Measurements from ENCODE around the gene RPS21.
A peak's percentile ranks its signal among the peaks of the same experiment; 100 is the strongest.

RPS21 gene

DNA sequence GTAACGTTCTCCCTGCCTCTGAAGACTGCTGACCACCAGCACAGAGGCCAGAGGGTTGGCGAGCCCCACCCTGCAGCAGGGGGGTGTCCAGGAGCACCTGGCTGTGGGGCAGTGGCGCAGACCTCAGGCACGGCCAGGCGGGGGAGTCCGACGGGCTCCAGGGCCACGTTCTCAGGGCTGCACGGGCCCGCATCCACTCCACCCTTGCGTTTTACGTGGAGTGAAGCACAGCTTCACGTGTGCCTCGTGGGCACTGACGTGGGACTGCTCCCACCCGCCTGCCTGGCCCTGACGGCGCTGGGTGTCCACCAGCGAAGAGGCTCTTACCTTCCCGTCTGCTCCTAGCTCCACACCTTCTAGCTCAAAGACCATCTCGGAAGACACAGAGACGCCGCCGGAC is 6.9 kb downstream of the RPS21 start:
- FAIRE-seq (peak; percentile 80), DNase-seq (ENCODE audit: insufficient read length, low spot score) (no peak)

DNA sequence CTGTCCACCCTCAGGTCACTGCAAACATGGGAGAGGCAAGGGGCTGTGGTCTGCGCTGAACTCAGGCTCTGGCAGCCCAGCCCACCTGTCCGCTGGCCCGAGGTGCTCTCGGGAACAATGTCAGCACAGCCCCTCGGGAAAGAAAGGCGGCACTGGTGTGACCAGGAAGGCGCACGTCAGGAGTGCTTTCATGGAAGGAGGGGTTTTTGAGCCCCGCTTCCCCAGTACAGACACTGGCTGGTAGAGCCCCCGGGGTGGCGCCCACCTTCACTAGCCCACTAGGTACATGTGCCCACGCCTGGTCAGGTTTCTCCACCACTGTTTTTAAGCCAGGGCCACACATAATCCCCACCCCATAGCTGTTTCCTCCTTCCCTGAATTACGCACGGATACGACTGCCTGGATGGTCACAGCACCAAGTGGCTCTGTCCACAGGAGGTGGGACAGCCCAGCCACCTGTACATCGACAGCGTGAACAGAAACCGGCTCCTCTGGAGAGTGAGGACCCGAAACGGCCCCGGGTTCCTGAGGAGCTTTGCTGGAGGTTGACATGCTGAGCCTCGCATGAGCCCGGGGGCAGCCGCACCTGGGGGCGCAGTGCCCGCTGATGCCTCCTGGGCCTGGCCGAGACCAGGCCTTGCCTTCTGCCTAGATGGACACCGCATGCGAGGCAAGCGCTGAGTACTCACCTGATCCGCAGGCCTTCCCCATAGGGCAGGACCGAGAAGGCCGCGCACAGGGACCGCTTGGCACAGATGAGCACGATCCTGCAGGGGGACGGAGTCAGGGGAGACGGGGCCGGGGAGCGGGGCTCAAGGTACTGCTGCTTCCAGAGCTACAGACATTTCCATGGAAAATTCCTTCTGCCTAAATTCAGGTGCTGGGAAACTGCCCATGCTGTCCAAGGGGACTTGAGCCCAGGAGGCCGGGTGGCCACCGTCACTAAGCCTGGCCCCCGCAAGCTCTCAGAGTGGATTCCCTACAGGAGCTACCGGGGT is 7.6 kb downstream of the RPS21 start:
- FAIRE-seq: peak; percentile 81
- no peak for DNase-seq (ENCODE audit: insufficient read length, low spot score)

DNA sequence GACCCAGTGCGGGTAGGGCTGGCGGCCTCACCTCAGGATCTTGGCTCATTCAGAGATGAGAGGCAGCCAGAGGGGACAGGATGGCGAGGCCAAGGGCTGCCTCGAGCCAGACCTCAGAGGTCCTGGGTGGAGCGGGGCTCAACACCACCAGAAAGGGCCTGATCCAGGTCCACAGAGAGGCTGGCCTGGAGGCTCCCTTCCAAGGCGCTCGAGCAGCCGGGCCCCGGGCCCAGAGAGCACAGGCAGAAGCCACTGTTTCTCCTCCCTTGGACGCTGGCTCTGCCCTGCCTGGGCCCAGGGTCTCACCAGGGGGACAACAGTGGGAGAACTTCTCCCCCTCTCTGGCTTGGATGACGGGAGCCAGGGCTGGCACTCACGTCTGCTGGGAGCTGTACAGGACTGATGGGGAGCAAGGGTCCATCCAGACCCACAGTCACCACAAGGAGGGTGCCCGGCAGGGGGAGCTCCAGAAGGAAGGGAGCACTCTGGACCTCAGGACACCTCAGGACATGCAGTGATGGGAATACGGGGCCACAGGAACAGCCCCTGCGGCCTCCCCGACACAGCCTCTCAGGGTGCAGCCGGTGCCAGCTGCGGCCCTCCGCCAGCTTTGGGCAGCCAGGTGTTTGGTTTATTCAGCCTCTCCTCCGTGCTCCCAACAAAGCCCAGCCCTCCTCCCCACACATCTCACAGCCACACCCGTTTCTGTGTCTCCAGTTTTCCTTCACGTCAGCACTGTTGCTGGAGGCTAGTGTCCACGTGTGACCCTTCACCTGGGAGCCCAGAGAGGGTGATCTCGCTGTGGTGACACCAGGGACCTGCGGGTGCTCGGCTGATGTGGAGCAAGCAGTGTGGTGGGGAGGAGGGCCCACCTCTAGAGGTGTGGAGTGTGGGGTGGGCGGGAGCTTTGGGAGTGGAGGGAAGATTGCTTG is 8.7 kb downstream of the RPS21 start:
- DNase-seq (ENCODE audit: insufficient read length, low spot score): no peak
- peak; percentile 92 for FAIRE-seq

DNA sequence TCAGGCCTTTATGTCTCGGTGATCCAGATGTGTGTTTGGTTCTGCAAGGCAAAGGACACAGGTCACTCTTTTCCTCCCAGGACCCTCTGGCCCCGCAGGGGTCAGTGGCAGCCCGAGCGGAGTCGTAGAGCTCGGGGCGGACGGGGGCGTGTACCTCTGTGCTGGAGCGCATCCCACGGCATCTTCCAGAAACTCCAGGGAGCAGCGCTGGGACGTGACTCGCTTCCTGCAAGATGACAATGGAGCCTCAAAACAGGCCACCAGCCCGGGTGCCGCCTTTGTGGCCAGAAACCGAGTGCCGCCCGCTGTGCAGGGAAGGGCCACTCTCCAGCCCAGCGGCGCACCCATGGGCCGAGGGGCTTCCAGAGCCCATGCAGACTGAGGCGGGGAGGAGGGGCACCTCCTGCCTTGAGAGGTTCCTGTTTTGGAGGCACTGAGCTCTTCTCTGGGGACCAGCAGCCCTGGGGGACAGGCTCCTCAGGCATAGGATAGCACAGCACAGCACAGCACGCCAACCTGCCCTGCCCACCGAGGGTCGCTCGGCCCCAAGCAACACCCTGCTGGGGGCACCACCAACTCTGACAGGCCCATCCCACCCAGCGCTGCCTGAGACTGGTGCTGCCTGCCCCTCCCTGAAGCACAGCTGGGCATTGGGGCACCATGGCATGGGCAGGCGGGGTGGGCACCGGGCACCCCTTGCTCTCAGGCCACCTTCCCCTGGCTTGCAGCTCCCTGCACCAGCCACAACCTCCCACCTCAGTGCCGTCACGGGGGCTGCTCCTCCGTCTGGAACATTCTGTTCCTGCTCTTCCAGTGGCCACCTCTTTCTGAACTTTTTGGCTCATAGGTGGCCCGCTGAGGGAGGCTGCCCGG is 9.7 kb downstream of the RPS21 start:
- DNase-seq (ENCODE audit: insufficient read length, low spot score) (no peak), FAIRE-seq (peak; percentile 79)

DNA sequence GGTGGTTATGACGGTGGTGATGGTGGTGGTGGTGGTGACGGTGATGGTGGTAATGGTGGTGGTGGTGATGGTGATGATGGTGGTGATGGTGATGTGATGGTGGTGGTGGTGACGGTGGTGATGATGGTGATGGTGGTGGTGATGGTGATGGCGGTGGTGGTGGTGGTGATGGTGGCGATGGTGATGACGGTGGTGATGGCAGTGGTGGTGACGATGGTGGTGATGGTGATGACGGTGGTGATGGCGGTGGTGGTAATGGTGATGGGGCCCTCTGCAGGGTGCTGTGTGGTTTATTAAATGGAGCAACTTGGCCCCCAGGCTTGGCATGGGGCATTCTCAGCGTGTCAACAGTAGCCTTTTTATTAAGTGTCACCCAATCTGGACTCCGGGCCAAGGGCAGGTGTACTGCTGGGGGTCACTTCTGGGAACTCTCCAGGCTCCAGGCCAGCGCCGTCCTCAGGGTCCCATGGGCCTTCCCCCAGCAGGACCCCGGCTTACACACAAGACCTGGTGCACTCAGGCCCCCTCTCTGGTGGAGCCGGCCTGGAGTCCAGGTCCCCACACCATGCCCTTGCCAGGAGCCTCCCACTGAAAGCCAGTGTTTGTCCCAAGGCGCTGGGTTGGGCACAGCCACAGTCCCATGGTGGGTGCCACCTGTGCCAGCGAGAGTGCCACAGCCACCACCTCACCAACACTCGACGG is 11.4 kb downstream of the RPS21 start:
- no peak for FAIRE-seq
- no peak for DNase-seq (ENCODE audit: insufficient read length, low spot score)

DNA sequence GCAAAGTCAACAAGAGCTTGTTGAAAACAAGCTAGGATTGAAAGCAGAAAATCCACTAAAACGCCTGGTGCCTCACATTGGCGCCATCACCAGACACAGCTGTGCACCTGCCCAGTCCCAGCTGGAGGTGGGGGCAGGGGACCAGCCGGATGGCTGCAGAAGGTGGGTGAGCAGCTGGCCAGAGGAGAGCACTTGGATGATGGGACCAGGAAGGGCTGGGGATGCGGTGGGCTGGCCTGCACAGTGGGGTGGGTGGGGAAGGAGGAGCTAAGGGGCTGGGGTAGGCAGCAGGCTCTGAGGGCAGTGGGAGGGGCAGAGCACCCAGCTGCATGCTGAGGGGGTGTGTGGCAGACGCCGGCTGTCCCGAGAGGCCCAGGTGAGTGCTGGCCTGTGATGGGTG is 13.1 kb downstream of the RPS21 start:
- FAIRE-seq (peak; percentile 68), DNase-seq (ENCODE audit: insufficient read length, low spot score) (no peak)

DNA sequence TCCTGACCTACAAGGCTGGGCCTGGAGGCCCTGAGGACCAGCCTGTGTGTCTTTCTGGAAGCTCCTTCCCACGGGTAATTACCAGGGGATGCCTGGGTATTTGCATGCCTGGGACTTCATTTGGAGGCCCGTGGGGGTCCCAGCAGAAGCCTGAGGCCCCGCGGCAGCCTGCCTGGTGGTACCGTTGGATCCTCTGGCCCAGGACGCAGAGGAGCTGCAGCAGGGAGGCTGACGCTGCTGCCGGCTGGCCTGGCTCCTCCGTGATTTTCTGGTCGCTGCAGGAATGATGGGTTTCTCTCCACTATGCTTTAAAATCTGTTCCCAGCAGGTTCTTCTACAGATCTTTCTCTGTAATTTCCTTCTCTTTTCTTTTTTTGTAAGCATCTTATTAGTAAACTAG is 13.6 kb downstream of the RPS21 start:
- FAIRE-seq: no peak
- no peak for DNase-seq (ENCODE audit: insufficient read length, low spot score)

DNA sequence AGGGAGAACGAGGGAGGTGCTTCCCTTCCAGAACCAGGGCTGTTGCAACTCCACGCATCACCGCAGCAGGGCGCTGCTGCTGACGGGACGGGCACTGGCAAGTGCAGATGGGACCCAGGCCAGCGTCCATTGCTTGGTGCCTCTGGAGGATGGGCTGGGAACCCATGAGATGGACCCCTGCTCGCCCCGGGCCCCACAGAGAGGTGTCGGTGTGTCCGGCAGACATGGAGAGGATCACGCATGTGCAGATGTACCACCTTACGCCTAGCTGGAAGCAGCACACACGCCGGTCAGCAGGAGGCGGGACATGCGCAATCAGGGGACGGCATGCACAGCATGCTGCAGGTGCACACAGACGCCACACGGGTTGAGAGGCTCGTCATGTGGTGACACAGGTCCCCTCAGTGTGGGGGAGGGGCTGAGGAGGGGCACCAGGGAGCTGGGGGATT is 14.5 kb downstream of the RPS21 start:
- FAIRE-seq (peak; percentile 98), DNase-seq (ENCODE audit: insufficient read length, low spot score) (no peak)

DNA sequence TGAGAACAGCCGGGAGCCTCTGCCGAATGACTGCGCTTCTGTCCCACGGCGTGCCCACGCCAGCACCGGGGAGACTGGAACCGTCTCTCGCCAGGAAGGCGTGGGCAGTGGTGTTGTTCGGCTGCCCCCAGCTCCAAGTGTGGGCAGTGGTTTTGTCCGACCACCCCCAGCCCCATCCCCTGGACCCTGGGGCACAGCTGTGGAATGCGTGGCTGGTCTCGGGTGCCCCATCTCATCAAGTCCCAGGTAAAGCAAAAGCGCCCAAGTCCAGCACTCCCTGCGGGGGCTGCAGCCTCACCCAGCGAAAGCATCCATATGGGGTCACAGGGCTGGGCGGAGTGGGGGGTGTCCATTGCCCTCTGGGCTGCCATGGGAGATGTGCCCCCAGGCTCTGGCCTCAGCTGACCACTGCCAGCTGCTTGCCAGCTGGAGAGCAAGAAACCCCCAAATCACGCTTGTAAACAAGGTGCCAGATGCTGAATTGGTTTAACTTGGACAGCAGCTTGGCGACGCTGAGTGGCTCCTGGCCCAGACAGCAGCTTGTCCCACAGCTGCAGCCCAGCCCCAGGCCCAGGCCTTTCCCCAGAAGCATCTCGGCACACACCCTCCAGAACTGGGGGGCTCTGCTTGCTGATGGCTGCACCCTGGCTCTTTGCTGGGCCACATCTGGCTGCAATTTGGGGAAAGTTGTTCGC is 15.7 kb downstream of the RPS21 start:
- DNase-seq (ENCODE audit: insufficient read length, low spot score): no peak
- no peak for FAIRE-seq

DNA sequence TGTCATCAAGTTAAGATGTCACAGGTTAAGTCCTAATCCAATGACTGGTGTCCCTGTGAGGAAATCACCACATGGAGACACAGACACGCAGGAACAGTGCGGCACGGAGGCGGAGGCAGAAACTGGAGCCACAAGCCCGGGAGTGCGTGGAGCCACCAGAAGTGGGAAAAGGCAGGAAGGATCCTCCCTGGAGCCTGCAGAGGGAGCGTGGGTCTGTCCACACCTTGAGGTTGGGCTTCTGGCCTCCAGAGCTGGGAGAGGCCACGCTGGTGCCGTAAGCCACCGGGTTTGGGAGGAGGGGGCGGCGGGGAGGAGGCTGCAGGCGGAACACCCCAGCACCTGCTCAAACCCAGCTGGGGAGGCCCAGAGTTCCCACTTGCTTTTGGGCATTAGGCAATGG is 16.4 kb downstream of the RPS21 start:
- no peak for DNase-seq (ENCODE audit: insufficient read length, low spot score)
- no peak for FAIRE-seq

DNA sequence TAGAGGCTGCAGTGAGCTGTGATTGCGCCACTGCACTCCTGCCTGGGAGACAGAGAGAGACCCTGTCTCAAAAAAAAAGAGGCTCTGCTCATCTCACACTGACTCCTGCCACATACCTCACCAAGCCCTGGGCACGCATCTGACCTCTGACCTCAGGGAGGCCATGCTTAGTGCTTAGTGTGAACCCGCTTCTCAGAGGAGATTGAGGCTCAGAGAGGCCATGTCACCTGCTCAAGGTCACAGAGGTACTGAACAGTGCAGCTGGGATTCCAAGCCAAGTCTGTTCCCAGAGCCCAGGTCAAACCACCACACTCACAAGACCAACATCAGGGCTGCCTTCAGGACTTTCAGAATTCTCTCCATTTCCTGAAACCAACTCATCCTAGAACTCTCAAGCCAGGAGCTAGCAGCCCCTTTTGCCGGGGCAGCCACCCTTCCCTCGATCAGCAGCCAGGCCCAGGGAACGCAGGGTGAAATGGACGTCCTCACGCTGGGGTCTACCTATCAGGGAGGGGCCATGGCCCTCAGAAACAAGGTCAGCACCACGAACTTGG is 17.3 kb downstream of the RPS21 start:
- DNase-seq (ENCODE audit: insufficient read length, low spot score): no peak
- no peak for FAIRE-seq

DNA sequence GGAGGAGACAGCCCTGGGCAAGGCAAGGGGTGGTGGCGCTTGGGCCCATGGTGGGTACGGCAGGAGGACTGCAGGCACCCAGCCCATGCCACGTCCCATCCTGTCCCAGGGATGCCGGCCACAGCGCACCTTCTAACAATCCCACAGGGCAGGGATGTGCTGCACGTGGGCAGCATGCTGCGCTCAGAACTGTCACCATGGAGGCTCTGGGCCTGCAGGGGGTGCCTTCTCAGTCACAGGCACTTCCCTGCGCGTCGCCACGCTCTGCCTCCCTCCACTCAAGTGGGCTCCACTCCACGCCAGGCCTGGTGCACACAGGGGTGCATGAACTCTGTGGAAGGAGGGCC is 17.8 kb downstream of the RPS21 start:
- FAIRE-seq: no peak
- no peak for DNase-seq (ENCODE audit: insufficient read length, low spot score)

DNA sequence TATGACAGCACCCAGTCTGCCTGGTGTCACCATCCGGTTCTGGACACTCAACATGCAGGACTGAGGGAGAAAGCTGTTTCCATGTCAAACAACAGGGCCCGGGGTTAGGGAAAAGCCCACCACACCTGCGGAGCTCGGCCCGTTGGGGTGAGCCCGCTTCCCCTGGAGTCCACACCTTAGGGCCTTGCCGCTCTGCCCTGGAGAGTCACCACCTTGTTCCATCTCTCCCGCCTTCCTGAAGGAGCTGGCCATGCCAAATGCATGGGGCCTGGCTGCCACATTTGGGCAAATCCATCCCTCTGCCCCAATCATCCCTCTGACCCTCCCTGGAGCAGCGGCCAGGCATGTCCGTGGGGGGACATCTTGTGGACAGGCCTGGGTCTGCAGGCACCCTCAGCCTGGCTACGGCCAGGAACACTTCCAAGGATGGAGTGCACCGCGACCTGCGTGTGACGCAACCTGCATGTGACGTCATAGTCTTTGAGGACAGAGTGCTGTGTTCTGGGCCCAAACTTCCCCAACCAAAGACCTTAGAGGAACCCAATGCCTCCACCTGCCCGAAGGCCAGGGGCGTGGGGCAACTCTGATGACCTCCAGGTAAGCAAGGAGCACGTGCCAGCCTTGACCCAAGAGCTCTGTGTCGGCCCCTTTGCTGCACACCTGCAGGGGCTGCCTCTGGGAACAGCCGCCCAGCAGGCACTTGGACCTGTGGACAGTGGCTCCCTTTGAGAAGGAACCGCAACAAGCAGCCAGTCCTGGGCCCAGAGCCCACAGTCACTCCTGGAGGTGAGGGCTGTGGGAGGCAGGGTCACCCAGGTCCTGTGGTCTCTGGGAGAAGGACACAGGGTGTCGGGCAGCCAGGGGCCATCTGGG is 18.4 kb downstream of the RPS21 start:
- DNase-seq (ENCODE audit: insufficient read length, low spot score): peak; percentile 93
- peak; percentile 99 for FAIRE-seq

DNA sequence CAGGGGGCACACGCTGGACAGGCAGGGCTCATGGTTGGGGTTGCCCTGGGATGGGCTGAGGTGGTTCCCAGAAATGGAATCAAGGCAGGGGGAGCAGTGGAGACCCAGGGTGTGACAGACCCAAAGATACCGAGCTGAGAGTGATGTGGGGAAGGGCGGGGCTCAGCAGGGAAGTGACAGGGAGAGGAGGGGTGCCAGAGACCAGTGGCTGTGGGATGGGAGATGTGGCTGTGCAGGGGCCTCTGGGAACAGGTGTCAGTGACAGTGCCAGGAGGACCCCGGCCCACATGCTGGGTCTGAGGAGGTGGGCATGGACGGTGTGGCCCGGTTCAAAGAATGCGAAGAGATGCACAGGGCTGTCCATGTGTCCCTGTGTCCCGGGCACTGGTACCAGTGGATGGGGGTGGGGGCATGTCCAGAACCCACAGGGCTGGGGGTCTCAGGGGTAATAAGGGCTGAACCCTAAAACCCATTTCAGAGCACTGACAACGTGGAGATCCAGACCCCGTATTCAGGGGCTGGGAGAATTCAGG is 19.1 kb downstream of the RPS21 start:
- no peak for FAIRE-seq
- no peak for DNase-seq (ENCODE audit: insufficient read length, low spot score)

DNA sequence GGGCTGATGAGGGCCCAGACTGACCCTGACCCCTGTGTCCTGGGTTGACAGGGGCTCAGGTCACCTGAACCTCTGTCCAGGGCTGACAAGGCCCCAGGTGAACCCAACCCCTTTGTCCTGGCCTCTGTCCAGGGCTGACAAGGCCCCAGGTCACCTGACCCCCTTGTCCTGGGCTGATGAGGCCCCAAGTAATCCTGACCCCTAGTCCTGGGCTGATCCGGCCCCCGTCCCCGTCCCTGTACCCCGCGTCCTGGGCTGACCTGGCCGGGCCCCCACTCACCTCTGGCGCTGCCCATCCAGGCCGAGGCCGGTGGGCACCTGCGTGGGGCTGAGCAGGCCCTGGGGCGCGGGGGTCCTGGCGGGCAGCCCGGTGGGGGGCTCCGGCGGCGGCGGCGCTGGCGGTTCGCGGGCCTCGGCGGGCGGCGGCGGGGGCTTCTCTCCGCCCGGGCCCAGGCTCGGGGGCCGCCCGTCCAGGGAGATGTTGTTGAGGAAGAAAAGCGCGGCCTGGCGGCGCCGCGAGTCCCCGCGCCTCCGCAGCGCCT is 19.8 kb downstream of the RPS21 start:
- FAIRE-seq: peak; percentile 60
- no peak for DNase-seq (ENCODE audit: insufficient read length, low spot score)

DNA sequence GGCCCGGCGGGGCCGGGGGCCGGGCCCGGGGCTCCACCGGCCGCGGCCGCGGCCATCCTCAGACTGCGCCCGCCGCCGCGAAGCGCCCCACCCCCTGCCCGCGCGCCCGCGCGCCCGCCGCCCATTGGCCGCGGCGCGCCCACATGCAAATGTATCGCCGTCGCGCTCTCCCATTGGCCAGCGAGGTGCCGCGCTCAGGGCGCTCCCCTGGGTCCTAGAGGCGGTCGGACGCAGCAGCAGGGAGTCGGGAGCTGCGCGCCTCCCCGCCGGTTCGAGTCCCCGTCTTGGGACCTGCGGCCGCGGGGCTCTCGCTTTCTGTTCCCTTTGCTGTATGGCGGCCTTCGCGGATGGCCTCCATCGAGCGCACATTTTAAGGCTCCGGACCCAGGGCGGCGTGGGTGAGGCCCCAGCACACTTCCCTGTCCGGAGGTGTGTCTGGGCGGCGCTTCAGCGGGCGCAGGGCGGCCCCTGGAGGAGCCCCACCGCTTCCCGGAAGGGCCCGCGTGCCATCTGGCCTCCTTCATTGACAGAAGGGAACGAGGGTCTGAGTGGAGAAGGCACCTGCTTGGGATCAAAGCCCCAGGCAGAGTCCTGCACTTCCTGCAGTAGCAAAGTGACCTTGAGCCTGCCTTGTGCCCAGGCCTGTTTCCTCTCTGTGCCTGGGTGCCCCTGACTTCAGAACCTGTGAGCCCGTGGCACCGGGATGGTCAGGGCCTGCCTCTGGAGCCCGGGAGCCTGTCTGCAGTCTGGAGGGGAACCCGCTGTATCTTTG is 20.5 kb downstream of the RPS21 start, which contains the start of gene CABLES2:
TSS of gene CABLES2 (minus strand) at position 65 of the 772 bp plus-strand sequence. CDS start at position 56, 9 bp downstream.
- DNase-seq (ENCODE audit: insufficient read length, low spot score): peak; percentile 100
- FAIRE-seq: peak; percentile 99

DNA sequence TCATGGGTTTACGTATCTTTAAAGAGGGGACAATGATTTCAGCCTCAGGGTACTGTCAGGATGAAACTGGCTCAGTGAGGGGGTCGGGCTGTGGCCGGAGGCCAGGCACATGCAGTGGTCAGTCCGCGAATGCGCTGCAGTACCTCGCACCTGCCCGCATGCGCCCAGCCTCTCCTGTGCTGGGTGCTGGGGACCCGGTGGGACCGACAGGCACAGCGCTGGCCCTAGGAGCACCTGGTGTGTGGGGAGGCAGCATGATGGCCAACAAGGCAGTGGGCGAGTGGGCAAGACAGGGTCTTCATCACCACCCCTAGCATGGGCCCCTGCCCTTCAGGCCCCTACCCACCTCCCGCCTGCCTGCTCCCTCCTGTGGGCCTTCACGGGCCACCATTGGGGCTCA is 21.2 kb downstream of the RPS21 start:
- no peak for FAIRE-seq
- DNase-seq (ENCODE audit: insufficient read length, low spot score): no peak

All from HTR-8/SVneo (cell line).